Measurements from ENCODE around the gene NEBL. TPM values are rescaled to one million over a fixed set of nuclear protein-coding genes. Genes with fewer than 3 reads are reported as not detected.

Gene NEBL
- total RNA-seq, 1 experiment from 2014 or later: 32.3 TPM

GRCh38 chr10:20846263-20846662 lies 50.8 kb downstream of the NEBL start:
- DNase-seq (ENCODE audit: low read depth, low spot score) (no peak), ATAC-seq (no peak)
- intact Hi-C loops (cut with micrococcal nuclease; ENCODE audit: unreplicated experiment) (no loop called here), in situ Hi-C loops (cut with HindIII; ENCODE audit: low pct_unique_long_range_greater_than_20kb, low sequenced_read_pairs) (no loop called here)
- BruUV-seq (replicated peaks): no TSS peak
- ChIA-PET POLR2A (no interaction called here), CTCF (no interaction called here)
- no peak for TF ChIP-seq CTCF (IDR thresholded peaks at IDR 0.05)
- no peak for TF ChIP-seq SIN3A (IDR thresholded peaks at IDR 0.05; ENCODE audit: borderline replicate concordance, insufficient read depth, low read depth, low read length)
- no peak for TF ChIP-seq TCF7L2 (IDR thresholded peaks at IDR 0.05; ENCODE audit: low read depth, low read length)
- TF ChIP-seq POLR2AphosphoS5 (IDR thresholded peaks at IDR 0.05; ENCODE audit: low read depth, low read length): no peak
- no peak for TF ChIP-seq REST (IDR thresholded peaks at IDR 0.05; ENCODE audit: insufficient read depth in 1 of 2, low read depth in 2 of 2, low read length in 1 of 2)
- no peak overlapping the region for H3K27ac ChIP-seq (ENCODE audit: low read length)
- no peaks in the 10 kb centered on the region for H3K27me3 ChIP-seq (ENCODE audit: control insufficient read depth, insufficient read depth, low read length)
- no peak overlapping the region for H3K4me3 ChIP-seq (ENCODE audit: low read depth in 2 of 2, low read length in 2 of 2)
- no peaks in the 10 kb centered on the region; the same call in 1 of the 2 replicates for H3K36me3 ChIP-seq (ENCODE audit: control insufficient read depth, insufficient read depth, low read length)
- H3K9me3 ChIP-seq (ENCODE audit: control insufficient read depth, insufficient read depth, low read depth, low read length): no peaks in the 10 kb centered on the region
- no peaks in the 10 kb centered on the region for H3K4me1 ChIP-seq (ENCODE audit: control insufficient read depth, insufficient read depth, low read length)

GRCh38 chr10:20841419-20841818 lies 55.7 kb downstream of the NEBL start:
- Histone ChIP-seq H3K27ac (ENCODE audit: low read length) (no peak overlapping the region), H3K36me3 (ENCODE audit: control insufficient read depth, insufficient read depth, low read length) (no peaks in the 10 kb centered on the region), H3K9me3 (ENCODE audit: control insufficient read depth, insufficient read depth, low read depth, low read length) (no peaks in the 10 kb centered on the region), H3K4me3 (ENCODE audit: low read depth in 2 of 2, low read length in 2 of 2) (no peak overlapping the region), H3K4me1 (ENCODE audit: control insufficient read depth, insufficient read depth, low read length) (no peaks in the 10 kb centered on the region), H3K27me3 (ENCODE audit: control insufficient read depth, insufficient read depth, low read length) (no peaks in the 10 kb centered on the region)
- TF ChIP-seq REST (IDR thresholded peaks at IDR 0.05; ENCODE audit: insufficient read depth in 1 of 2, low read depth in 2 of 2, low read length in 1 of 2) (no peak), CTCF (IDR thresholded peaks at IDR 0.05) (no peak), TCF7L2 (IDR thresholded peaks at IDR 0.05; ENCODE audit: low read depth, low read length) (no peak), POLR2AphosphoS5 (IDR thresholded peaks at IDR 0.05; ENCODE audit: low read depth, low read length) (no peak), SIN3A (IDR thresholded peaks at IDR 0.05; ENCODE audit: borderline replicate concordance, insufficient read depth, low read depth, low read length) (no peak)
- in situ Hi-C loops (cut with HindIII; ENCODE audit: low pct_unique_long_range_greater_than_20kb, low sequenced_read_pairs): no loop called here
- CTCF ChIA-PET: no interaction called here
- no TSS peak for BruUV-seq (replicated peaks)
- intact Hi-C loops (cut with micrococcal nuclease; ENCODE audit: unreplicated experiment): no loop called here
- POLR2A ChIA-PET: no interaction called here
- DNase-seq (ENCODE audit: low read depth, low spot score) (no peak), ATAC-seq (no peak)

Measured in Panc1 (cell line).